Epithelial cell of esophagus (primary cell): ENCODE results near the gene HDAC9.

Experiments used
- DNase-seq: peaks from one replicate; pipeline ENCODE4 v3.0.0; 2010; ENCODE audit warnings: low read depth
- H3K4me3 ChIP-seq: 2 replicates; pipeline ENCODE4 v1.5.1; 2011; ENCODE audit warnings: mild to moderate bottlenecking, low read length, control low read depth
- CTCF ChIP-seq: IDR thresholded peaks from 2 replicates; pipeline ENCODE4 v1.5.1; 2011; ENCODE audit warnings: low read depth, mild to moderate bottlenecking, low read length, control low read depth, inconsistent platforms; ENCODE audit not compliant: insufficient read depth; ENCODE audit errors: missing control alignments

The HDAC9 gene

GRCh38 chr7:18538554-18539250, 43.2 kb downstream of the HDAC9 start:
- H3K4me3 ChIP-seq: no peak overlapping the region
- no peak for DNase-seq
- no peak for TF ChIP-seq CTCF

- DNase-seq: no peak
- no peak for TF ChIP-seq CTCF
- no peak overlapping the region for H3K4me3 ChIP-seq
These were observed 44.8 kb downstream of the HDAC9 start for GRCh38 chr7:18540396-18540795.

- no peak overlapping the region for H3K4me3 ChIP-seq
- TF ChIP-seq CTCF: no peak
- DNase-seq: no peak
These were observed 45.8 kb downstream of the HDAC9 start for GRCh38 chr7:18541181-18541870.

GRCh38 chr7:18541871-18542212, 46.3 kb downstream of the HDAC9 start:
- no peak for TF ChIP-seq CTCF
- no peak for DNase-seq
- no peak overlapping the region for H3K4me3 ChIP-seq

- H3K4me3 ChIP-seq: no peak overlapping the region
- no peak for DNase-seq
- no peak for TF ChIP-seq CTCF
These were observed 51.0 kb downstream of the HDAC9 start for GRCh38 chr7:18546576-18546975.

GRCh38 chr7:18547509-18548187, 52.1 kb downstream of the HDAC9 start:
- TF ChIP-seq CTCF: no peak
- H3K4me3 ChIP-seq: no peak overlapping the region
- no peak for DNase-seq

GRCh38 chr7:18548534-18548933, 53.0 kb downstream of the HDAC9 start:
- no peak overlapping the region for H3K4me3 ChIP-seq
- DNase-seq: no peak
- TF ChIP-seq CTCF: no peak
